RPMI7951 (cell line): ENCODE measurements around the gene PRSS53. TPM values are rescaled to one million over a fixed set of nuclear protein-coding genes. Genes with fewer than 3 reads are reported as not detected.
A peak's percentile ranks its signal among the peaks of the same experiment; 100 is the strongest.

Experiments
- DNase-seq: peaks from one replicate; pipeline ENCODE4 v3.0.0-alpha.2; 2012; ENCODE audit warnings: low read depth
- total RNA-seq: library from RNA; depleted of rRNA; stranded (reverse); fragments of >200 nt; shearing (Covaris generic); gene quantifications from 2 replicates; pipeline ENCODE4 v1.2.3, GENCODE V29; 2014; rRNA removed

Gene PRSS53
- total RNA-seq, 1 experiment from 2014 or later: 0.60 TPM

DNA sequence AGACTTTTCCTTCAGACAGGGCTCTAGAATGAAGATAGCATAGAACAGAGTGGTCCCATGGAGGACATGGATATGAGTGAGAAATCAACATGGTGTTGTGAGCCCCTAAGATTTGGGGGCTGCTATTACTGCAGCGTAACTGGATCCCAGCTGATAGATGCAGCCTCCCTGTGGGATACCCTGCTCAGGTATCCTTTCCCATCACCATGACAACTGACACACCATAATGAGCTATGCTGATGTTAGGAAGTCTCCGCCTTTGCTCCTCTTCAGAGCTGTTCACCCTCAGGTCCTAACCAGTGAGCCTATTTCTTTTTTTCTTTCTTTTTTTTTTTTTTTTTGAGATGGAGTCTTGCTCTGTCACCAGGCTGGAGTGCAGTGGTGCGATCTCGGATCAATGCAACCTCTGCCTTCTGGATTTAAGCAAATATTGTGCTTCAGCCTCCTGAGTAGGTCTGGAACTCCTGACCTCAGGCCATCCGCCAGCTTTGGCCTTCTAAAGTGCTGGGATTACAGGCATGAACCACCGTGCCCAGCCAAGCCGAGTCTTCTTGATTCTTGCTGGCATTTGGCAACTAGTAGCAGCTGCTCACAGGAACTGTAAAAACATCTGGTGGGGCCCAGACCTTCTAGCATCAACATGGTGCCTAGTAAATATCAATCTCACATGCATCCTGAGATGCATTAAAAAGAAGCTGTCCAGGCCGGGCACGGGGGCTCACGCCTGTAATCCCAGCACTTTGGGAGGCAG lies 38.3 kb downstream of the PRSS53 start:
- peak; percentile 30 for DNase-seq

DNA sequence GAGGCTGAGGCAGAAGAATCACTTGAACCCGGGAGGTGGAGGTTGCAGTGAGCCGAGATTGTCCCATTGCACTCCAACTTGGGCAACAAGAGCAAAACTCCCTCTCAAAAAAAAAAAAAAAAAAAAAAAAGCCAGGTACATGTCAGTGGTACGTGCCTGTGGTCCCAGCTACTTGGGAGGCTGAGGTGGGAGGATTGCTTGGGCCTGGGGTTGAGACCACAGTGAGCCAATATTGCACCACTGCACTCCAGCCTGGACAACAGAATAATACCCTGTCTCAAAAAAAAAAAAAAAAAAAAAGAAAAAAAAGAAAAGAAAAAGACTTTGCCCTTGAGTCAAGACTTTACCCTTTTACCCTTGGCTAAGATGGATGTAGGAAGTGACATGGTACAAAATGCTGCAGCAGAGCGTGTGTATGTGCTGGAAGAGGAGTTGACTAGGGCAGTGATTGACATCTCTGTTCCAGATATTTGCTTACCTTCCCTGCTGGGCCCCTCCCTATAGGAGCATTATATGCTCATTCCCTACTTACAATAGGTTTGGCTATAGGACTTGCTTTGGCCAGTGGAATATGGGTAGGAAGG lies 44.8 kb downstream of the PRSS53 start:
- DNase-seq: no peak

DNA sequence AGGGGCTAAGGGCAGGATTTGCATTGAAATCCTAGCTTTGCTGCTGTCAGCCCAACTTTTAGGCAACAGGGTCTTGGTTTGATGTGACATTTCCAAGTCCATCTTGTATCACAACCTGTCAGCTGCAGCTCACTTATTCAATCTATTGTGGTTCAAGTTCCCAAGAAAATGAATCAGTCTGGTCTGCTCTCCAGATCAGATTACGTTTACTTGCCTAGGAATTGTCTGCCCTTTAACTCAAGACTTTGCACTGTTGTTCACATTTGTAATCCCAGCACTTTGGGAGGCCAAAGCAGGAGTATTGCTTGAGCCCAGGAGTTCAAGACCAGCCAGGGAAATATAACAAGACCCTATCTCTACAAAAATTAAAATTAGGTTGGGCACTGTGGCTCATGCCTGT lies 45.4 kb downstream of the PRSS53 start:
- no peak for DNase-seq

DNA sequence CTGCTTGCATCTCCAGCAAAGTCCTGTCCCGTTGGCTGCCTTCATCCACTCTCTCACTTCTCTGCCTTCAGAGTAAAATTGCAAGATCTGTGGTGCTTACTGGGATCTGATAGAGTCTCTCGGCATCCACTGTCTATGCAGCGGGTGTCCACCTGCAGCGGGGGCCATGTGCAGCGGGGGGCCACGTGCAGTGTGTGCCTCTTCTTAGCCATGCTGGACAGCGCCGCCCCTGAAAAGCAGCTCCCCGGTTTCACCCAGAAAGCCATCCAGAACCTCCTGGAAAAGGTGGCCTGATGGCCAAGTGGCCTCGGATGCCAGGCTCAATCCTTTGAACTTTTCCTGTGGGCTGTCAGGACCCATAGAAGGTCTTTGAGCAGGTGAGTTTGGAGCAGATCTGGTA lies 45.9 kb downstream of the PRSS53 start:
- no peak for DNase-seq

DNA sequence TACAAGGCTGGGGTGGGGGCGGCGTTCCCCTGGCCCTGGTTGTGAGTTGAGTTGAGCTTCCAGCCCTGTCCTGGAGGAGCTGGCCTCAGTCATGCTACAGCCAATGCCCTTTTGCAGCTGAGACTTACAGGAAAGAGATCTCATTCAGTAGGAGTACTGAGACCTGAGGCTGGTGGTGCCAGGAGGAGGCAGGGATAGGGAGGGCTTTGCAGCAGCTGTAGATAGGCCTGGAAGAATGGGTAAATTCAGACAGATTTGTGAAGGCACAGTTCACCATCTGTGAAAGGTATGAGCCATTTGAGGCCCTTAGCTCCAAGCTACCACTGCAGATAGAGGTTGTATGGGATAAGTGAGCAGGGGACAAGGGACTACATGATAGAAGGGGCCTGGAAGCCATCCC lies 49.8 kb downstream of the PRSS53 start:
- no peak for DNase-seq

DNA sequence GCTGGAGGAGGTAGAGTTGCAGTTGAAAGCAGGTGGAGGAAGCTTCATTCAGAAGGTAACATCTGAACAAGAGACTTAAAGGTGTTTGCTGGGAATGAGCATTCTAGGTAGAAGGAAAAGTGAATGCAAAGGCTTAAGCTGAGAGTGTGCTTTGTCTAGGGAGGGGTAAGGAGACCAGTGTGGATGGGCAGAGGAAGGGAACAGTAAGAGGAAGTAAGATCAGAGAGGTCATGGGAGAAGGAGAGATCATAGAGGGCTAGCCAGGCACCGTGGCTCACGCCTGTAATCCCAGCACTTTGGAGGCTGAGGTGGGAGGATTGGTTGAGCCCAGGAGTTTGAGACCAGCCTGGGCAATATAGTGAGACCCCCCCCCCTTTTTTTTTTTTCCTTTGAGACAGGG lies 52.1 kb downstream of the PRSS53 start:
- no peak for DNase-seq

DNA sequence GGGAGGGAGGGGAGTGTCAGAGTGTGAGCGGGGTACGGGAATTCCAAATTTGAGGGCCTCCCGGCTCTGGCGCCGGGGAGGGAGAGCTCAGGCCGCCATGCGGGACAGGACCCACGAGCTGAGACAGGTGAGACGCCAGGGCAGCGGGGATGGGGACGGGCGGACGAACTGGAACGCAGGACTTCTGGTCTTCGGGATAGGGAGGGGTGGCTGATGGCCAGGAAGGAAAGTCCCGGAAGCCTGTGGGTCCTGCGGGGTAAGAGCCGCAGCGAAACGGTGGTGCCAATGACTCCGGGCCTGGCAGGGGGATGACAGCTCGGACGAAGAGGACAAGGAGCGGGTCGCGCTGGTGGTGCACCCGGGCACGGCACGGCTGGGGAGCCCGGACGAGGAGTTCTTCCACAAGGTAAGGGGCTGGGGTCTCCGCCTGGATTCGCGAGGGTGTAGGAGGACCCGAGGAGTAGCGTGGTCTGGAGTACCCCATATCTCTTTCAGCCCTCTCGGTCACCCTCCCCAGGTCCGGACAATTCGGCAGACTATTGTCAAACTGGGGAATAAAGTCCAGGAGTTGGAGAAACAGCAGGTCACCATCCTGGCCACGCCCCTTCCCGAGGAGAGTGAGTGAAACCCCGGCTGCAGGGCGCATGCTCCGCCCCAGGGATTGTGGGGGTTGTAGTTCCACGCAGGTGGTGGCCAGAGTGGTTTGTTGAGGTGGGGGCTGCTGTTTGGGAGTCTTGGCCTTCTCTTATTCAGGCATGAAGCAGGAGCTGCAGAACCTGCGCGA lies 54.8 kb downstream of the PRSS53 start:
- peak; percentile 76 for DNase-seq

Other genes starting within 250 kb of the PRSS53 start
- 40.5 and 42.2 TPM in 2 replicates for gene BCL7C, start 194.9 kb downstream of the PRSS53 start, total RNA-seq
- gene CTF1, start 192.3 kb downstream of the PRSS53 start, total RNA-seq: 0.24 and 0.39 TPM in 2 replicates
- gene FBXL19, start 165.4 kb downstream of the PRSS53 start, total RNA-seq: 3.7 and 8.1 TPM in 2 replicates
- gene ORAI3, start 139.9 kb downstream of the PRSS53 start, total RNA-seq: 28.5 and 41.6 TPM in 2 replicates
- 1.1 and 1.2 TPM in 2 replicates for gene SETD1A, start 131.2 kb downstream of the PRSS53 start, total RNA-seq
- gene HSD3B7, start 103.7 kb downstream of the PRSS53 start, total RNA-seq: 10.9 and 16.3 TPM in 2 replicates
- gene STX1B, start 78.3 kb downstream of the PRSS53 start, total RNA-seq: 0.29 and 0.60 TPM in 2 replicates
- gene STX4, start 55.4 kb downstream of the PRSS53 start, total RNA-seq: 23.1 and 23.5 TPM in 2 replicates
- 3.6 and 6.2 TPM in 2 replicates for gene ZNF668, start 14.7 kb downstream of the PRSS53 start, total RNA-seq
- gene ZNF646, start 14.5 kb downstream of the PRSS53 start, total RNA-seq: 4.3 and 6.7 TPM in 2 replicates
- gene VKORC1, start 5.9 kb upstream of the PRSS53 start, total RNA-seq: 212 and 281 TPM in 2 replicates
- 33.9 and 42.7 TPM in 2 replicates for gene BCKDK, start 19.4 kb upstream of the PRSS53 start, total RNA-seq
- 25.5 and 31.0 TPM in 2 replicates for gene KAT8, start 28.7 kb upstream of the PRSS53 start, total RNA-seq
- not detected in 2 replicates for gene PRSS8, start 46.8 kb upstream of the PRSS53 start, total RNA-seq
- gene PRSS36, start 61.1 kb upstream of the PRSS53 start, total RNA-seq: 1.1 and 2.6 TPM in 2 replicates
- gene FUS, start 91.2 kb upstream of the PRSS53 start, total RNA-seq: 15.3 and 19.0 TPM in 2 replicates
- gene PYCARD, start 113.8 kb upstream of the PRSS53 start, total RNA-seq: 43.4 and 64.8 TPM in 2 replicates
- gene TRIM72, start 125.2 kb upstream of the PRSS53 start, total RNA-seq: not detected in 2 replicates
- gene PYDC1, start 128.2 kb upstream of the PRSS53 start, total RNA-seq: not detected in 2 replicates
- not detected in 2 replicates for gene ITGAM, start 171.0 kb upstream of the PRSS53 start, total RNA-seq